ENCODE data around the gene RBMS1. TPM values are rescaled to one million over a fixed set of nuclear protein-coding genes. Genes with fewer than 3 reads are reported as not detected.

RBMS1 gene
- polyA plus RNA-seq, 1 experiment: 107 TPM

GRCh38 chr2:160247296-160248035 lies 246.1 kb downstream of the RBMS1 start:
- TF ChIP-seq, protein P1, sequence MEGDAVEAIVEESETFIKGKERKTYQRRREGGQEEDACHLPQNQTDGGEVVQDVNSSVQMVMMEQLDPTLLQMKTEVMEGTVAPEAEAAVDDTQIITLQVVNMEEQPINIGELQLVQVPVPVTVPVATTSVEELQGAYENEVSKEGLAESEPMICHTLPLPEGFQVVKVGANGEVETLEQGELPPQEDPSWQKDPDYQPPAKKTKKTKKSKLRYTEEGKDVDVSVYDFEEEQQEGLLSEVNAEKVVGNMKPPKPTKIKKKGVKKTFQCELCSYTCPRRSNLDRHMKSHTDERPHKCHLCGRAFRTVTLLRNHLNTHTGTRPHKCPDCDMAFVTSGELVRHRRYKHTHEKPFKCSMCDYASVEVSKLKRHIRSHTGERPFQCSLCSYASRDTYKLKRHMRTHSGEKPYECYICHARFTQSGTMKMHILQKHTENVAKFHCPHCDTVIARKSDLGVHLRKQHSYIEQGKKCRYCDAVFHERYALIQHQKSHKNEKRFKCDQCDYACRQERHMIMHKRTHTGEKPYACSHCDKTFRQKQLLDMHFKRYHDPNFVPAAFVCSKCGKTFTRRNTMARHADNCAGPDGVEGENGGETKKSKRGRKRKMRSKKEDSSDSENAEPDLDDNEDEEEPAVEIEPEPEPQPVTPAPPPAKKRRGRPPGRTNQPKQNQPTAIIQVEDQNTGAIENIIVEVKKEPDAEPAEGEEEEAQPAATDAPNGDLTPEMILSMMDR (IDR thresholded peaks at IDR 0.05; ENCODE audit: low read depth, low read length): no peak
- no peak overlapping the region for H3K4me3 ChIP-seq (ENCODE audit: low read depth, low read length)
- POLR2A ChIA-PET: no interaction called here
- H3K27ac ChIP-seq (ENCODE audit: low read depth, low read length): no peak overlapping the region
- no peaks in the 10 kb centered on the region for H3K27me3 ChIP-seq (ENCODE audit: control insufficient read depth, insufficient read depth, low read length)
- H3K9me3 ChIP-seq (ENCODE audit: control insufficient read depth, insufficient read depth, low read length): no peaks in the 10 kb centered on the region
- no peak for DNase-seq (ENCODE audit: low read depth, low spot score)
- CTCF ChIA-PET: interaction anchor here (1.3 kb wide), 1 partner anchor 138 kb away, joined by 7 read pairs; no protein-coding TSS in a partner anchor

DNA sequence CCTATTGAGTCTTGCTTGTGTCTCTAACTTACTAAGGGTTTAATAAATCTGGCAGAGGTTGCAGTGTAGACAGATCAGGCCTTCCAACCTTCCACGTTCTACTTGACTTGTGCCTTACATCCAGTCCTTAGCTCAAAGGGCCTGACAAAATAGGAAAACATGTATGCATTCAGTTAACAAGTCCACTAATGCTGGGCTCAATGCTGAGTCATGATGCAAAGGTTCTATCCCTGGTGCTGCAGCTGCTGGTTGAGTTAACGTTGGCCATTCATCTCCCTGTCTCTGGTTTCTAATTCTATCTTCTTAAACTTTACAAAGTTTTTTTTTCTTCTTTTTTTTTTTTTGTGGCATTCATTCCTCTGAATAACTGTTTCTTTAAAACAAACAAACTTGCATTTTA lies 247.3 kb downstream of the RBMS1 start:
- TF ChIP-seq, protein P1 (IDR thresholded peaks at IDR 0.05; ENCODE audit: low read depth, low read length): no peak
- CTCF ChIA-PET: interaction anchor here (0.7 to 1.5 kb wide), 3 partner anchors 758 to 818 kb away, joined by 4 to 5 read pairs (median 4); no protein-coding TSS in a partner anchor
- Histone ChIP-seq H3K9me3 (ENCODE audit: control insufficient read depth, insufficient read depth, low read length) (no peaks in the 10 kb centered on the region), H3K27me3 (ENCODE audit: control insufficient read depth, insufficient read depth, low read length) (no peaks in the 10 kb centered on the region), H3K27ac (ENCODE audit: low read depth, low read length) (no peak overlapping the region), H3K4me3 (ENCODE audit: low read depth, low read length) (no peak overlapping the region)
- POLR2A ChIA-PET: interaction anchor here (0.7 kb wide), 1 partner anchor 1043 kb away, joined by 4 read pairs; no protein-coding TSS in a partner anchor
- peak; percentile 16 for DNase-seq (ENCODE audit: low read depth, low spot score)

DNA sequence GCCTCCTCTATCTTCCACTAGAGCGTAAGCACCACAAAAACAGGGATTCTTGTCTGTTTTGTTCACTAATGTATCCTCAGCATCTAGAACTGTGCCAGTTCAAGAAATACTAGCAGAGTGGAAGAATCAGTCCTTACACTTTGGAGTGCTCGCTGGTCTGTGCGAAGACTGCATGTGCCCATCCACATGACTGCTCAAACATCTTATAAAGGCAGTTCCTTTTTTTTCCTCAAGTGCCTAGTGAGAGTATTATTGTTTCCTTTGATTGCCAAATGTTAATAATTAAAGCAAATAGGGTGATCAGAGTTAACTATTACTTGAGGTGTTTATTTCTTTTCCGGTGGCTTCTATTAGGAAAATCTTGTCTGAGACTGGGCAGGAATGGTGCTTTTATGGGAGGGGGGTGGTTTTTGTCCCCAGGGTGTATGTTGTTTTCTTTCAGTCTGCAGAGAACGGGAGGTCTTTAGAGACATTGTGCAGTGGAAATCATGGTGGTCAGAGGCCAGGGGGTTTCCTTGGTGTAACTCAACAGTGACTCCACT lies 247.9 kb downstream of the RBMS1 start:
- Histone ChIP-seq H3K27me3 (ENCODE audit: control insufficient read depth, insufficient read depth, low read length) (no peaks in the 10 kb centered on the region), H3K9me3 (ENCODE audit: control insufficient read depth, insufficient read depth, low read length) (no peaks in the 10 kb centered on the region), H3K27ac (ENCODE audit: low read depth, low read length) (no peak overlapping the region), H3K4me3 (ENCODE audit: low read depth, low read length) (no peak overlapping the region)
- no peak for DNase-seq (ENCODE audit: low read depth, low spot score)
- TF ChIP-seq, protein P1 (IDR thresholded peaks at IDR 0.05; ENCODE audit: low read depth, low read length): no peak
- CTCF ChIA-PET: interaction anchor here (1.3 to 1.5 kb wide), 2 partner anchors 759 to 818 kb away, joined by 4 to 5 read pairs; no protein-coding TSS in a partner anchor
- POLR2A ChIA-PET: interaction anchor here (0.7 kb wide), 1 partner anchor 1043 kb away, joined by 4 read pairs; no protein-coding TSS in a partner anchor

GRCh38 chr2:160242893-160243564 lies 250.6 kb downstream of the RBMS1 start:
- DNase-seq (ENCODE audit: low read depth, low spot score): no peak
- Histone ChIP-seq H3K27ac (ENCODE audit: low read depth, low read length) (no peak overlapping the region), H3K27me3 (ENCODE audit: control insufficient read depth, insufficient read depth, low read length) (no peaks in the 10 kb centered on the region), H3K9me3 (ENCODE audit: control insufficient read depth, insufficient read depth, low read length) (no peaks in the 10 kb centered on the region), H3K4me3 (ENCODE audit: low read depth, low read length) (no peak overlapping the region)
- ChIA-PET POLR2A (no interaction called here), CTCF (interaction anchor here (1.5 to 2.3 kb wide), 2 partner anchors 9 to 27 kb away, joined by 4 to 11 read pairs; no protein-coding TSS in a partner anchor)
- TF ChIP-seq, protein P1 (IDR thresholded peaks at IDR 0.05; ENCODE audit: low read depth, low read length): no peak
